ENCODE results near the gene CMTM6.

DNA sequence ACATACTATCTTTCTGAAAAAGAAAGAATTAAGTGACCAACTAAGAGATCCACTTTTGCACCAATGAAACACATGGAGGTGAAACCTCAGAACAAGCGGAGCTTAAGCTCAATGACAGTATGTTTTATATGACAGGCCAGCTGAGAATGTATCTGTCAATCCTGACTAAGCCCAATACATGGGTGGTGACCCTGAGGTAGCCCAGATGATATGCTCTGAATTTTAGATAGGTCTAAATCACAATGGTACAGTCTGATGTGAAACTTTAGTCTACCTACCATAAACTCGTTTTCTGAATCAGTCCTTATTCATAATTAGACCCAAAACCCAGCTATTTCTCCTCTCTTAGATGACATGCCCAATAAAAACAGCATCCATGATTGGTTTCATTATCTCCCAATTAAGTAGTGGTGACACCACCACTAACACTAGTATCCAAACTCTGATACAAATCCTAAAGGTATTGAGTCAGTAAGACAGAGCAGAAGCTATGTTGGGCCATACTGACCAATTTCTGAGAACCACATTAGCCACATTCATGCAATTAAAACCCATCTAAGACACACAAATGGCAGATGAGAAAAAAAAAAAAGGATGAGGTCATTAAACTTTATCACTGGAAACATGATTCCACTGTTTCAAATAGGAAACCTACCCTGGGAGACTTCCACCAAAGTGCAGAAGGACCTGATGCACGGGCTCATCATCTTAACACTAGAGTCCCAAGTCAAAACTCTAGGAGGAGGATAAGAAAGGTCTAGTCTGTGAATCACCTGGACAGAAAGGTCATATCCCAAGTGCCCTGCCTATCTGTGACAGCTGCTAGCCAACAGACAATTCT is 20.6 kb downstream of the CMTM6 start:
- TF ChIP-seq, protein P1, sequence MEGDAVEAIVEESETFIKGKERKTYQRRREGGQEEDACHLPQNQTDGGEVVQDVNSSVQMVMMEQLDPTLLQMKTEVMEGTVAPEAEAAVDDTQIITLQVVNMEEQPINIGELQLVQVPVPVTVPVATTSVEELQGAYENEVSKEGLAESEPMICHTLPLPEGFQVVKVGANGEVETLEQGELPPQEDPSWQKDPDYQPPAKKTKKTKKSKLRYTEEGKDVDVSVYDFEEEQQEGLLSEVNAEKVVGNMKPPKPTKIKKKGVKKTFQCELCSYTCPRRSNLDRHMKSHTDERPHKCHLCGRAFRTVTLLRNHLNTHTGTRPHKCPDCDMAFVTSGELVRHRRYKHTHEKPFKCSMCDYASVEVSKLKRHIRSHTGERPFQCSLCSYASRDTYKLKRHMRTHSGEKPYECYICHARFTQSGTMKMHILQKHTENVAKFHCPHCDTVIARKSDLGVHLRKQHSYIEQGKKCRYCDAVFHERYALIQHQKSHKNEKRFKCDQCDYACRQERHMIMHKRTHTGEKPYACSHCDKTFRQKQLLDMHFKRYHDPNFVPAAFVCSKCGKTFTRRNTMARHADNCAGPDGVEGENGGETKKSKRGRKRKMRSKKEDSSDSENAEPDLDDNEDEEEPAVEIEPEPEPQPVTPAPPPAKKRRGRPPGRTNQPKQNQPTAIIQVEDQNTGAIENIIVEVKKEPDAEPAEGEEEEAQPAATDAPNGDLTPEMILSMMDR (IDR thresholded peaks at IDR 0.05) = no peak
- TF ChIP-seq EZH2phosphoT487 (IDR thresholded peaks at IDR 0.05) (no peak), EZH2 (IDR thresholded peaks at IDR 0.05) (no peak)
